Femur (tissue), 1 donor: ENCODE measurements around the gene ROCK2.

ENCODE experiments used
- DNase-seq: peaks from one replicate; pipeline ENCODE4 v3.0.0-alpha.2; 2017

ROCK2 gene

DNA sequence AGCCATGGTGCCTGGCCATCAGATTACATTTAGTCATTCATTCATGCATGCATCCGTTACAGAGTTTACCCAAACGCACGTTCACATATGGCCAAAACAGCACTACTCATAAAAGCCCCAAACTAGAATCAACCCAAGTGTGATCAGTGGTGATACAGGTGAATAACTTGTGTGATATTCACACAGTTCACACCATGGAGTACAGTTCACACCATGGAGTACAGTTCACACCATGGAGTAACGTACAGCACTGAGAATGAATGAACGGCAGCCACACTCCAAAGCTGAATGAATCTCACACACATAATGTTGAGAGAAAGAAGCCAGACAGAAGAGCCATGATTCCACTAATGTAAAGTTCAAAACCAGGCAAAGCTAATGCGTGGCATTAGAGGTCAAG lies 201.4 kb downstream of the ROCK2 start:
- DNase-seq: no peak

DNA sequence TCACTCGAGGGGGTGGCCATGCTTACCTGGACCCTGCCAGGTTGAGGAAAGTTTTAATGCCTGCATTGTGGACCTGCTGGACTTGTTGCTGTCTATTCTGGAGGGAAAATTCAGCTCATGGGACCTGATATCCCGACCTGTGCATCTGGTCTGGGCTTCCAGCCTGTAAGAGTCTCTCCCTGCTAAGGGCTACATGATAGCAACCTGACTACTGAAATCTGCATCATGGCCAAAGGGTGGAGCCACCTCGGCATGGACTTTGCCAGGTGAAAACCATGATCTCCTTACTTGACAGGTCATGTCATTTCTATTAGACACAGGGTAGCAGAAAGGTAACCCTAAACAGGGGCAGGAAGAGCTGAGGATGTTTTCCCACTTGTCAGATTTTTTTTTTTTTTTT lies 202.1 kb downstream of the ROCK2 start:
- DNase-seq: no peak

DNA sequence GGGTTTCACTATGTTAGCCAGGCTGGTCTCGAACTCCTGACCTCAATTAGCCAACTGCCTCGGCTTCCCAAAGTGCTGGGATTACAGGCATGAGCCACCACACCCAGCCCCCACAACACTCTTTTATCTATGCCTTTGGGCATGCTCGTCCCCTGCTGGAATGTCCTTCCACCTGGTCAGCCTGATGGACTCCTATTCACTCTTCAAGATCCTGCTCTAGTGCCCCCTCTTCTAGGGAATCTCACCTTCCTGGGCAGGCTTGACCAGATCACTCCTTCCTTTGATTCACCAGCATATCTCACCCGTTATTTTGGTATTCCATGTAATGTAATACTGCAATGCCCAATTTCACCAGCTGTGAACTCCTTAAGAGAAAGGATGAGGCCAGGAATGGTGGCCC lies 203.1 kb downstream of the ROCK2 start:
- no peak for DNase-seq

DNA sequence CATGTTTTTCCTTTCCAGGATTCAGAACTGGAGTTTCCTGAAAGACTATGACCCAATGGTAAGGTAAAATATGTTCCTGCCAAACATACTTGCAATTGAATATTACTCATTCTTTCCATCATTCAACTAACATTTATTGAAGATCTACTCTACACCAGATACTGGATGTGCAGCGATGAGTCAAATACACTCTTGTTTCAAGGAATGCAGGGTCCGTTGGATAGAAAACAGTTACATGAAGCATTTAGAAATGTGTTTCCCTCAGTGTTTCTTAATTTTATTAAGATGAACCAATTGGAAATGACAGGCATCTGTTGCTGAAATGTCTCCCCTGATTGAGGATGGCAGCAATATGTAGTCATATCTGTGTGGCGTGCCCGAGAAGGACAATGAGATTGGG lies 203.9 kb downstream of the ROCK2 start:
- no peak for DNase-seq

DNA sequence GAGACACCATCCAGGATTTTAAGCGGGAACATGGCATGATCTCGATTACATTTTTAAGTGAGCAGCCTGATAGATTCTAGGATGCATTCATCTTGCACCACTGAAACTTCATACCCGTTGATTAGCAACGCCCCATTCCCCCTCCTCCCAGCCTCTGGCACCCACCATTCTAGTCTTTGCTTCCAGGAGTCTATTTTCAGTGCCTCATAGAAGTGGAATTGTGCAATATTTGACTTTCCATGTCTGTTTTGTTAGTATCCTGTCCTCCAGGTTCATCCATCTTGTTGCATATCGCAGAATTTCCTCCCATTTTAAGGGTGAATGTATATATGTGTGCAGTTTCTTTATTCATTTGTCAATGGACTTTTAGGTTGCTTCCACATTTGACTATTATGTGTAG lies 210.1 kb downstream of the ROCK2 start:
- DNase-seq: no peak

DNA sequence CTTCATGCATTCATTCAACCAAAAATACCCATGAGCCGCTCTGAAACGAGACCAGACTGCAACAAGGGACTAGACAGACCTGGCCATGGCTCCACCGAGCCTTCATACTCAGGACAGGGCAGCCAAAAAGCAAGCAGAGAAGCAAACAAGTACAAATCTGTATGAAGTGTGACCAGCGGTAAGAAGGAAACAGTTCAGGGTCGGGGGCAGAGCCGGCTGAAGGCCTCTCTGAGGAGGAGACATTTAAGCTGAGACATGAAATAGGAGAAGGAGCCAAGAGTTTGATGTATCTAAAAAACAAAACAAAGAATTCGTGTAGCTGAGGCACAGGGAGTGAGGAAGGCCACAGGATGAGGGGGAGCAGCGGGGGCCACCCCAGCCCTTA lies 210.5 kb downstream of the ROCK2 start:
- DNase-seq: no peak

DNA sequence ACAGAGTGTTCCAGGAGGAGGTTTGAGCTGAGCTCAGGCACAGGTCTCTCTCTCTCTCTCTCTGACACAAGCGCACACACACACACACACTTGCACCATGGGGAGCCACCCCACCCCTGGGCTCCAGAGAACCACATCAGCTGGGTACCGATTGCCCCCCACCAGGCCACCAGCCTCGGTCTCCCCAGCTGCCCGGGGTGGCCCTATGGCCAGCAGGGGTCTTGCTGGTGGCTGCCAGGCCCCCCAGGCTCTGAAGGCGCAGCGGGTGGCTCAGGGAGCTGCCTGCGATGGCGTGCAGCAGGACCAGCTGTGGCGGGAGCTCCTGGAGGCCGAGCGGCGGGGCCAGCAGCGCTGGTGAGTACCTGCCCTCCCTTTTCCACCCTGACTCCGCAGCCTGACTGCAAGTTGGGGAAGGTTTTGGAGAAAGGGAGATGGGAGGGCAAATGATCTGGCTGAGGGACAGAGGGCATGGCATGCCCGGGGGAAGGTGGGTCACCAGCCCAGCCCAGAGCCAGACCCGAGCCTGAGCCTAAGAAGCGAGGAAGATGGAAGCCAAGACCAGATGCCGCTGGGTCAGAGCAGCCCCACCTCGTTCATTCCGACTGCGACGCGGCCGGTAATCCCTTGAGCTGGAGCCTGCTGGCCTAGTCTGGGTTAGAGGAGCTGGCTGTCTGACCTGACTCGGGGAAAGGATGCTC lies 211.0 kb downstream of the ROCK2 start:
- no peak for DNase-seq

DNA sequence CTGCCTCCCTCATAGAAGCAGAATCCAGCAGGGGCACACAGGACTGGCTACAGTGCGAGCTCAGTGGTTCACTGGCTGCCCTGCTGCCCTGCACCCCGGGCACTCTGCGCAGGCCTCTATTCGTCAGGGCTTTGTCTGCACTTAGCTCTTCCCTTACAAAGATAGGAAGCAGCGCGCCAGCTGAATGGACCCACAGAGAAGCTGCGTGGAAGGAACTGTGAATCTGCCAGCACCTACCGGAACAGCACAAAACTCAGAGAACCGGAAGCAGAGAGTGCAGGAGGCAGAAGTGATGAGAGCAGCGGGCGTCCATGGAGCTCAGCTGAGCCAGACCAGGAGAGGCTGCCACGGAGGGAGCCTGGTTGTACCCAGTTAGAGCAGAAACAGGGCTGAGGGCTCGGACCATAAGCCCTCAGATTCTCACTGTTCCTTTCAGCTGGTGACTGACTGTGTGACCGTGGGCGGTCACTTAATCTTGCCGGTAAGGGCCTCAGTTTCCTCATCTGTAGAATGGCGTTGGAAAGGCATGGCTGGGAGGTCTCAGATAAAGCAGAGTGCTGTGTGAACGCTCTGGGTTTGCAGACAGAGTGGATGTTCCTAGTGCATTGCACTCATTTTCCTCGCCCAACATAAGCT lies 212.3 kb downstream of the ROCK2 start:
- DNase-seq: no peak

DNA sequence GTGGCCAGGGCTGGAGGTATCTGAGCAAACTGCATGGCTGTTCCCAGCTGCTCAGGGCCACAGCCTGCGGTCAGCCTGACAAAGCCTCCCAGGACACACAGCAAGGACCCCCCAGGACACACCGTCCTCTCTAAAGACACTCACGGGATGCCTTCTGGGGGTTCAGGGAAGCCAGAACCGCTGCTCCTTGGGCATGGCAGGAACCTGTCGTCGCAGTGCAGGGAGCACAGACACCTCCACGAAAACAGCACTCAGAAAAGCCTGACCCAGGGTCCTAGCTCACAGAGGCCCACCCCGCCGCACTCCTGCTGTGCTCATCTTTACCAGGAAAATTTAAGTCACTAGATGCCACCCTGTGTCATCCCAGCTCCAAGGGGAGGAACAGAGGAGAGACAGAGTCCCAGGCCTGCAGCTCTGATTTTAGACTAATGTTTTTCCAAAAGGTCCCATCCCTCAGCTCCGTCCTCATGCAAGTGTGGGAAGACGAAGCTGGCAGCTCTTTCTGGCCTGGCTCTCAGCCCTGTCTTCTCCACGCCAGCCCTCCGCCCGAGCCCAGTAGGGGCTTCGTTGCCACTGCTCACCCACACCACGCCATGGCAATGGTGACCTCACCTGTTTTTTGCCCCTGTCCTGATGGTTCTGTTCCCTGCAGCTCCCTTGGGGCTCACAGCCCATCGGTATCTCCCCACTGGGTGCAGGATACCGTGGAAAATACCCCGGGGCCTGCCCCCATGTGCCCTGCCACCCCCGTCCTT lies 213.1 kb downstream of the ROCK2 start:
- DNase-seq: no peak
